GM10248 (cell line): ENCODE results near the gene METTL1.

Experiments
- CTCF ChIA-PET: fragments of 300-600 bp; sonication (Branson Sonifier 250); formaldehyde crosslinking; extraction: SDS; loops from one replicate; lab custom pipeline; 2021; ENCODE audit warnings: antibody characterized with exemption; lab: Yijun Ruan, JAX
- POLR2A ChIA-PET: fragments of 350-650 bp; sonication (Branson Sonifier 250); formaldehyde crosslinking; extraction: SDS; loops from one replicate; lab custom pipeline; 2020; ENCODE audit warnings: antibody characterized with exemption; lab: Yijun Ruan, JAX
- DNase-seq: peaks from one replicate; pipeline ENCODE4 v3.0.0; 2012; ENCODE audit errors: extremely low spot score
- TF ChIP-seq, protein P1 (sequence below): IDR thresholded peaks from 2 replicates; pipeline ENCODE4 v1.5.1; 2012; ENCODE audit warnings: mild to moderate bottlenecking, low read depth; ENCODE audit errors: extremely low read depth, missing control alignments, control extremely low read depth

METTL1 gene

DNA sequence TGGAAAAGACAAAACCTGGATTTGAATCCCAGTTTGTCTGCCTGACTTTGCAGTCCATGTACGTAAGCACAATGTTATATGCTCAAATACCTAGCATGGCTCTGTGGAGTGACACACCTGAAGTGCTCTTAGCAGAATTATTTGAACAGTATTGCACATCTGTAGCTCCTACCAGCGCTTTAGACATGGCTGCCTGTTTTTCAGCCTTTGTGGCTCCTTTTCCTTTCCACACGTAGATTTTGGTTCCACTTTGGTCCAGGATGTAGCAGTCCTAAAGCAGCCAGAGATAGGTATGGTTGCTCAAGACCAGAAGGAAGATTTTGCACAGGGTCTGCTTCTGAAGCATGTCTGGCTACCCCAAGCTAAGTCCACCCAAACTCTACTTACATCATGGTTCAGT, 37.5 kb upstream of the METTL1 start:
- ChIA-PET POLR2A (no interaction called here), CTCF (interaction anchor here (1.1 to 4.2 kb wide), 3 partner anchors 16 to 96 kb away, joined by 3 to 23 read pairs (median 9); partner anchors contain the start of gene TSFM)
- no peak for DNase-seq
- TF ChIP-seq, protein P1, sequence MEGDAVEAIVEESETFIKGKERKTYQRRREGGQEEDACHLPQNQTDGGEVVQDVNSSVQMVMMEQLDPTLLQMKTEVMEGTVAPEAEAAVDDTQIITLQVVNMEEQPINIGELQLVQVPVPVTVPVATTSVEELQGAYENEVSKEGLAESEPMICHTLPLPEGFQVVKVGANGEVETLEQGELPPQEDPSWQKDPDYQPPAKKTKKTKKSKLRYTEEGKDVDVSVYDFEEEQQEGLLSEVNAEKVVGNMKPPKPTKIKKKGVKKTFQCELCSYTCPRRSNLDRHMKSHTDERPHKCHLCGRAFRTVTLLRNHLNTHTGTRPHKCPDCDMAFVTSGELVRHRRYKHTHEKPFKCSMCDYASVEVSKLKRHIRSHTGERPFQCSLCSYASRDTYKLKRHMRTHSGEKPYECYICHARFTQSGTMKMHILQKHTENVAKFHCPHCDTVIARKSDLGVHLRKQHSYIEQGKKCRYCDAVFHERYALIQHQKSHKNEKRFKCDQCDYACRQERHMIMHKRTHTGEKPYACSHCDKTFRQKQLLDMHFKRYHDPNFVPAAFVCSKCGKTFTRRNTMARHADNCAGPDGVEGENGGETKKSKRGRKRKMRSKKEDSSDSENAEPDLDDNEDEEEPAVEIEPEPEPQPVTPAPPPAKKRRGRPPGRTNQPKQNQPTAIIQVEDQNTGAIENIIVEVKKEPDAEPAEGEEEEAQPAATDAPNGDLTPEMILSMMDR = no peak

DNA sequence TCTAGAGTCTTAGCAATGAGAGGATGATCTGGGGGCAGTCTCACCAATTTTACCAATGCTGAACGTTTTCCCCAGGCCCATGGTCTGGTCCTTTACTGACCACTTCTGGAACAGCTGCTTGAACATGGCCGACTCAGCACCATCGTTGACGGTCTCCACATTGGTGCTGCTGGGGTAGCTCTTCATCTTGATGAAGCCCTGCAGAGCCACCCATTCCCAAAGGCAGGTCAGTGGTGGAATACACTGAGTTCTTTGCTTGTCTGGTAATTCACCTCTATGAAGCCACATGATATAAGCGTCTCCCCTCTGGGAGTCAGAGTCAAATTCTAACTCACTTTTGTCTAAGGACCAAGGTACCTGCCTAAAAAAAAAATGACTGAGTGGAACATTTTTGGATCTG, 36.4 kb upstream of the METTL1 start:
- ChIA-PET POLR2A (no interaction called here), CTCF (interaction anchor here (1.0 to 4.2 kb wide), 5 partner anchors 9 to 97 kb away, joined by 3 to 23 read pairs (median 7); partner anchors contain the start of gene TSFM)
- DNase-seq = no peak
- TF ChIP-seq, protein P1 = no peak

DNA sequence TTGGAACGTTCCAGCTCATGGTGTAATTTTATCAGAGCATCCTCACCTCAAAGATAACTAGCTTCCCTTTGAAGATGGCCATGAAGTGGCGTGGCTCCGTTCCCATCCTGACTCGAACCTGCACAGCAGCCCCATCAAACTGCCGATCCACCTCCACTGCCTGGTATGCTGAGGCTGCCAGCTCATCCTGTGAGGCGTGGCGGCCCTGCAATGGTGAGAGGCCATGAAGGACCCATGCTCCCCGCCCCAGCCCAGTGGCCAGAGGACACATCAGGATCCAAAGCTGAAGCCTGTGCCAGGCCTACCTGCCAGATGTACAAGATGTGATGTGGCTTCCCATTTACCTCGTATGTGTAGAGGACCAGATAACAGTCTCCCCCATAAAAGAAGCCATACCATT, 35.4 kb upstream of the METTL1 start:
- CTCF ChIA-PET = interaction anchor here (0.8 to 4.2 kb wide), 7 partner anchors 9 to 98 kb away, joined by 3 to 23 read pairs (median 4); partner anchors contain the start of genes AVIL and TSFM
- DNase-seq = no peak
- POLR2A ChIA-PET = no interaction called here
- TF ChIP-seq, protein P1 = no peak

DNA sequence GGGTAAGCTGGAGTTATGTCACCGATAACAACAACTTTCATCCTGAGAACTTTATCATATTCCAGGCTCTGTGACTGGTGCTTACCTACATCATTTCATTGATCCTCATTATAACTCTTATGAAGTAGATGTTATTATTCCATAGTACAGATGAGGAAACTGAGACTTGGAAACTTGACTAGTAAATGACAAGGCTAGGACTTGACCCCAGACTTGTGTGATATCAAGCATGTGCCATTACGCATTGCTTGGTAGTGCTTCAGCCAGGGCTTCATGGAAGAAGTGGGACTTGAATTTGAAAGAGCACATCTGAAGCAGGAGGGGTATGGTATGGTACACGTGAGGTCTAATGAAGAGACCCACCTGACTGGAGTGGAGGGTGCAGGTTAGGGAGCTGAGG, 34.8 kb upstream of the METTL1 start:
- POLR2A ChIA-PET = interaction anchor here (0.6 kb wide), 1 partner anchor 1360 kb away, joined by 4 read pairs; no protein-coding TSS in a partner anchor

DNA sequence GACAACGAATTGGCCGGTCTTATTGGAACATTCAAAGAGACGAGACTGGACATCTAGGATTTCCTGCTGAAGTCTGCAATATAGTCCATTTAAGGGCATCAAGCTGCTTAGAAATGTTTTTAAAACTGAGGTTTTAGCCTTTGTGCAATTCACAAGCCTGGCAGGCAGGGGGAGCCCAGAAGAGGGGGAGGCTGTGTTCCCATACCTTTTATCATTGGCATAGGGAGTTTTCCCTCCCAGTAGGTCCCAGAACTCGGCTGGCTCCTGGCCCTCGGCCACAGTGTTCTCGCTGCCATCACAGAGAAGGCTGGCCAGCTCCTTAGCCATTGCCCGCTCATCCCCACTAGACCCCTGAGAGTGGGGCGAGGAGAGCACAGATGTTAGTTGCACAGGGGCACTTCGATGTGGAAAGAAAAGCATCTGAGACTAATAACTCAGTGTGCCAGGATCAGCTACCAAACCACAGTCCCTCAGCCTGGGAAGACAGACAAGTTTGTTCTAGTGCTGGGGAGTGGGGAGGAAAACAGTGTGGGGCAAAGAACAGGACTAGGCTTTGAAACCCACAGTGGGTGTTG, 31.5 kb upstream of the METTL1 start:
- DNase-seq = peak; percentile 42
- CTCF ChIA-PET = interaction anchor here (1.2 to 8.1 kb wide), 18 partner anchors 7 to 114 kb away, joined by 3 to 87 read pairs (median 6); partner anchors contain the start of genes AVIL and TSFM
- TF ChIP-seq, protein P1 = peak; percentile 64
- POLR2A ChIA-PET = no interaction called here

More for the DNA sequence above, 34.8 kb upstream of the METTL1 start:
- CTCF ChIA-PET = interaction anchor here (0.8 to 4.2 kb wide), 6 partner anchors 8 to 99 kb away, joined by 3 to 23 read pairs (median 6); partner anchors contain the start of genes AVIL and TSFM
- no peak for DNase-seq
- TF ChIP-seq, protein P1 = no peak

DNA sequence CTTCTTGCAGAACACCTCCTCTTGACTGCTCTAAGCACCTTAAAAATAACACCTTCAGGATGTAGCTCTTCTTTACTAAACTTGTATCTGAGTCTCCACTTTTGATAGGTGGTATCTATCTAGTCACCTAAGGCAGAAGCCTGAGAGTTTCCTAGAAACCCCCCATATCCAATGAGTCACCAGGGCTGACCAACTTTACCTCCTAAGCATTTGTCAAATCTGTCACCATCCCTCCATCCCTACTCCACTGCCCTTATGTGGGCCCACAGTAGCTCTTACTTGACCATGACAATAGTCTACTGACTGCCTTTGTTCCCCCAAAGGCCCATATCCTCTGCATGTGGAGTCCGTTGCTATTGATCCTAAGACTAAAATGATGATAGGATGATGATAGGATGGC, 30.7 kb upstream of the METTL1 start:
- POLR2A ChIA-PET = no interaction called here

More for the DNA sequence above, 30.7 kb upstream of the METTL1 start:
- CTCF ChIA-PET = interaction anchor here (0.8 to 8.1 kb wide), 21 partner anchors 8 to 114 kb away, joined by 3 to 87 read pairs (median 6); partner anchors contain the start of genes AVIL and TSFM
- TF ChIP-seq, protein P1 = no peak
- DNase-seq = no peak
